ENCODE results near the gene VAPB. TPM values are rescaled to one million over a fixed set of nuclear protein-coding genes. Genes with fewer than 3 reads are reported as not detected.

The VAPB gene, protein sequence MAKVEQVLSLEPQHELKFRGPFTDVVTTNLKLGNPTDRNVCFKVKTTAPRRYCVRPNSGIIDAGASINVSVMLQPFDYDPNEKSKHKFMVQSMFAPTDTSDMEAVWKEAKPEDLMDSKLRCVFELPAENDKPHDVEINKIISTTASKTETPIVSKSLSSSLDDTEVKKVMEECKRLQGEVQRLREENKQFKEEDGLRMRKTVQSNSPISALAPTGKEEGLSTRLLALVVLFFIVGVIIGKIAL
- total RNA-seq, result 11.1 TPM

DNA sequence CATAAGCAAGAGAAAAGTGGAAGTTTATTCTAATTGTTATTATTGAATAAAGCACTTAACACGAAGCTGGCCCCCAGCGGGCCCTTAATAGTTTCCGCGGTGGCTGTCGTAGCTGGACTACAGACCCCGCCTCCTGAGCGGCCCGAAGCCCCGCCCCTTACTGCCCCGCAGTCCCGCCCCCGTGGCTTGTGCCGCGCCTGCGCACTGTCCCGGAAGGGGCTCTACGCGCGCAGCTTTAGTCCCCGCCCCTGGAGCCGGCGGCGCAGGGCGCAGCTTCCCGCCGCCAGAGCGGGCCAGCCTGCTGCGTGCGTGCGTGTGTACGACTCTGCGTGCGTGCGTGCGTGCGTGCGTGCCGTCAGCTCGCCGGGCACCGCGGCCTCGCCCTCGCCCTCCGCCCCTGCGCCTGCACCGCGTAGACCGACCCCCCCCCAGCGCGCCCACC is at the start of gene VAPB:
Gene VAPB, plus strand, starts transcription at position 348 of the 442 bp plus-strand sequence. CDS start 231 bp downstream, outside the sequence.
- intact Hi-C loops (cut with DNase I), result loop anchor here (1.0 to 10.0 kb wide), 5 partner anchors 80 to 806 kb away; partner anchors contain the start of genes NPEPL1, RAB22A and STX16
- H3K9me3 ChIP-seq, result no peaks in the 10 kb centered on the region
- H3K4me3 ChIP-seq, result peak within 1 kb of the TSS; percentile 73 to 79
- peak within 1 kb of the TSS; percentile 81 to 91 for H3K27ac ChIP-seq
- H3K36me3 ChIP-seq, result no peaks in the 10 kb centered on the region
- H3K4me1 ChIP-seq, result peaks cover 3 to 15% of the 10 kb centered on the region in 2 donors
- H3K27me3 ChIP-seq, result no peaks in the 10 kb centered on the region
- DNase-seq (ENCODE audit: low spot score in 2 of 2), result peak; percentile 69 to 96
- TF ChIP-seq, protein P1, sequence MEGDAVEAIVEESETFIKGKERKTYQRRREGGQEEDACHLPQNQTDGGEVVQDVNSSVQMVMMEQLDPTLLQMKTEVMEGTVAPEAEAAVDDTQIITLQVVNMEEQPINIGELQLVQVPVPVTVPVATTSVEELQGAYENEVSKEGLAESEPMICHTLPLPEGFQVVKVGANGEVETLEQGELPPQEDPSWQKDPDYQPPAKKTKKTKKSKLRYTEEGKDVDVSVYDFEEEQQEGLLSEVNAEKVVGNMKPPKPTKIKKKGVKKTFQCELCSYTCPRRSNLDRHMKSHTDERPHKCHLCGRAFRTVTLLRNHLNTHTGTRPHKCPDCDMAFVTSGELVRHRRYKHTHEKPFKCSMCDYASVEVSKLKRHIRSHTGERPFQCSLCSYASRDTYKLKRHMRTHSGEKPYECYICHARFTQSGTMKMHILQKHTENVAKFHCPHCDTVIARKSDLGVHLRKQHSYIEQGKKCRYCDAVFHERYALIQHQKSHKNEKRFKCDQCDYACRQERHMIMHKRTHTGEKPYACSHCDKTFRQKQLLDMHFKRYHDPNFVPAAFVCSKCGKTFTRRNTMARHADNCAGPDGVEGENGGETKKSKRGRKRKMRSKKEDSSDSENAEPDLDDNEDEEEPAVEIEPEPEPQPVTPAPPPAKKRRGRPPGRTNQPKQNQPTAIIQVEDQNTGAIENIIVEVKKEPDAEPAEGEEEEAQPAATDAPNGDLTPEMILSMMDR (IDR thresholded peaks at IDR 0.05), result no peak

GRCh38 chr20:58339741-58340140 is 49.3 kb upstream of the VAPB start:
- H3K27me3 ChIP-seq, result no peaks in the 10 kb centered on the region
- no peaks in the 10 kb centered on the region for H3K9me3 ChIP-seq
- TF ChIP-seq, protein P1 (IDR thresholded peaks at IDR 0.05), result no peak
- intact Hi-C loops (cut with DNase I), result no loop called here
- no peak overlapping the region for H3K27ac ChIP-seq
- H3K4me3 ChIP-seq, result no peak overlapping the region
- no peak for DNase-seq (ENCODE audit: low spot score in 2 of 2)
- no peaks in the 10 kb centered on the region for H3K4me1 ChIP-seq
- H3K36me3 ChIP-seq, result no peaks in the 10 kb centered on the region

- intact Hi-C loops (cut with DNase I), result no loop called here
- H3K27me3 ChIP-seq, result no peaks in the 10 kb centered on the region
- no peak overlapping the region for H3K4me3 ChIP-seq
- no peaks in the 10 kb centered on the region for H3K9me3 ChIP-seq
- TF ChIP-seq, protein P1 (IDR thresholded peaks at IDR 0.05), result no peak
- no peak for DNase-seq (ENCODE audit: low spot score in 2 of 2)
- peaks cover 2% of the 10 kb centered on the region in 2 donors for H3K36me3 ChIP-seq
- no peaks in the 10 kb centered on the region for H3K4me1 ChIP-seq
- no peak overlapping the region for H3K27ac ChIP-seq
Measured at GRCh38 chr20:58340151-58340550, 48.9 kb upstream of the VAPB start.

DNA sequence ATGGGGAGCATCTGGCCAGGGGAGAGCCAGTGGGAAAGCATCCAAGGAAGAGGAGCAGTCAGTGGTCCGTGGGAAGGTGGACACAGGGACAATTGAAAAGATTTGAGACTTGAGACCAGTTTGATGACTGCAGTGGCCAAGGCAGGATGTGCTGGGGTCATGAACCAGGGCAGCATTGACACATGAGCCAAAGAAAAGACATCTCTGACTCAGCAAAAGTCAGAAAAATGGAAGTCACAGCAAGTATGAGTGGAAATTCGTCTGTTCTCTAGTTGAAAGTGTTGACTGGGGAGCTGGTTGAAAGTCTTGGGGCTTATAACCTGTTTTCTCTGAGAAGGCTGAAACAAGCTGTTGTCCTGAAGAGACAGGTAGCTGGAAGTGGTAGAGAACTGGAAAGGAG is 48.2 kb upstream of the VAPB start:
- Histone ChIP-seq H3K27me3 (no peaks in the 10 kb centered on the region), H3K36me3 (peaks cover 9% of the 10 kb centered on the region in 2 donors), H3K27ac (no peak overlapping the region), H3K9me3 (no peaks in the 10 kb centered on the region), H3K4me3 (no peak overlapping the region), H3K4me1 (no peaks in the 10 kb centered on the region)
- intact Hi-C loops (cut with DNase I), result no loop called here
- TF ChIP-seq, protein P1 (IDR thresholded peaks at IDR 0.05), result no peak
- DNase-seq (ENCODE audit: low spot score in 2 of 2), result no peak

GRCh38 chr20:58342104-58342945 is 46.7 kb upstream of the VAPB start:
- intact Hi-C loops (cut with DNase I), result no loop called here
- Histone ChIP-seq H3K27ac (no peak overlapping the region), H3K4me3 (no peak overlapping the region), H3K4me1 (no peaks in the 10 kb centered on the region), H3K27me3 (no peaks in the 10 kb centered on the region), H3K9me3 (no peaks in the 10 kb centered on the region), H3K36me3 (peaks cover 17 to 19% of the 10 kb centered on the region in 2 donors)
- TF ChIP-seq, protein P1 (IDR thresholded peaks at IDR 0.05), result no peak
- no peak for DNase-seq (ENCODE audit: low spot score in 2 of 2)

Measured in ascending aorta (tissue), 2 donors.